Mesothelial cell of epicardium (in vitro differentiated cells): Measurements from ENCODE around the gene LCN2. TPM values are rescaled to one million over a fixed set of nuclear protein-coding genes. Genes with fewer than 3 reads are reported as not detected.

Source experiments
- DNase-seq, 2 experiments: peaks; one replicate each; pipeline ENCODE4 v3.0.0; 2021; ENCODE audit warnings: low spot score in 2 of 2; ENCODE audit not compliant: unreplicated experiment in 2 of 2
- H3K27ac Mint-ChIP-seq: 2 replicates; pipeline ENCODE4 v1.8.0; 2021; ENCODE audit warnings: mixed read lengths
- H3K27me3 Mint-ChIP-seq: 2 replicates; pipeline ENCODE4 v1.8.0; 2021; ENCODE audit warnings: low read depth, mixed read lengths
- H3K36me3 Mint-ChIP-seq: 2 replicates; pipeline ENCODE4 v1.8.0; 2021; ENCODE audit warnings: mixed read lengths
- H3K4me1 Mint-ChIP-seq: 2 replicates; pipeline ENCODE4 v1.8.0; 2021; ENCODE audit warnings: mixed read lengths
- H3K4me3 Mint-ChIP-seq: 2 replicates; pipeline ENCODE4 v1.8.0; 2021; ENCODE audit warnings: mild to moderate bottlenecking, moderate library complexity, mixed read lengths
- H3K9me3 Mint-ChIP-seq: 2 replicates; pipeline ENCODE4 v1.8.0; 2021; ENCODE audit warnings: mixed read lengths
- CTCF ChIP-seq: fragments of 200-600 bp; sonication (generic); IDR thresholded peaks from one replicate; pipeline ENCODE4 v1.5.0; 2021; ENCODE audit warnings: antibody characterized with exemption; ENCODE audit not compliant: unreplicated experiment
- total RNA-seq: library from RNA; stranded (reverse); gene quantifications from 3 replicates; pipeline ENCODE4 v1.2.1, GENCODE V29; 2021

Gene LCN2
- total RNA-seq: not detected in 3 replicates

- H3K27me3 Mint-ChIP-seq: no peaks in the 10 kb centered on the region
- no peak for DNase-seq
- TF ChIP-seq CTCF: no peak
- H3K9me3 Mint-ChIP-seq: no peaks in the 10 kb centered on the region
- peaks cover 25% of the 10 kb centered on the region for H3K4me1 Mint-ChIP-seq
- H3K27ac Mint-ChIP-seq: peak within 1 kb of the TSS; percentile 78
- no peaks in the 10 kb centered on the region for H3K36me3 Mint-ChIP-seq
- no peak within 1 kb of the TSS for H3K4me3 Mint-ChIP-seq
These were observed at the start of gene LCN2 for GRCh38 chr9:128149001-128149701. TSS of gene LCN2 (plus strand) at chr9:128149453. CDS start at chr9:128149526, 73 bp downstream.

GRCh38 chr9:128099932-128100491 is 49.2 kb upstream of the LCN2 start:
- Mint-ChIP-seq H3K27ac (peak overlapping the region; percentile 100), H3K9me3 (no peaks in the 10 kb centered on the region), H3K36me3 (peaks cover 23% of the 10 kb centered on the region), H3K4me3 (peak overlapping the region; percentile 77), H3K27me3 (no peaks in the 10 kb centered on the region), H3K4me1 (peaks cover 45% of the 10 kb centered on the region)
- no peak for TF ChIP-seq CTCF
- DNase-seq: no peak

- H3K4me1 Mint-ChIP-seq: peaks cover 41% of the 10 kb centered on the region
- no peak for DNase-seq
- H3K9me3 Mint-ChIP-seq: no peaks in the 10 kb centered on the region
- H3K36me3 Mint-ChIP-seq: peaks cover 23% of the 10 kb centered on the region
- TF ChIP-seq CTCF: no peak
- no peaks in the 10 kb centered on the region for H3K27me3 Mint-ChIP-seq
- H3K27ac Mint-ChIP-seq: peak overlapping the region; percentile 100
- peak overlapping the region; percentile 4 for H3K4me3 Mint-ChIP-seq
These were observed 48.7 kb upstream of the LCN2 start for GRCh38 chr9:128100581-128100980.

- no peak for DNase-seq
- Mint-ChIP-seq H3K4me3 (no peak overlapping the region), H3K27me3 (no peaks in the 10 kb centered on the region), H3K4me1 (peaks cover 41% of the 10 kb centered on the region), H3K36me3 (peaks cover 23% of the 10 kb centered on the region), H3K9me3 (no peaks in the 10 kb centered on the region), H3K27ac (peak overlapping the region; percentile 100)
- no peak for TF ChIP-seq CTCF
These were observed 48.0 kb upstream of the LCN2 start for GRCh38 chr9:128101231-128101661.

GRCh38 chr9:128101690-128102089 is 47.6 kb upstream of the LCN2 start:
- TF ChIP-seq CTCF: no peak
- H3K36me3 Mint-ChIP-seq: peaks cover 25% of the 10 kb centered on the region

More at GRCh38 chr9:128101690-128102089, 47.6 kb upstream of the LCN2 start:
- Mint-ChIP-seq H3K4me1 (peaks cover 38% of the 10 kb centered on the region), H3K9me3 (no peaks in the 10 kb centered on the region), H3K27ac (no peak overlapping the region), H3K4me3 (no peak overlapping the region), H3K27me3 (no peaks in the 10 kb centered on the region)
- no peak for DNase-seq
